Stimulated activated CD4-positive, alpha-beta T cell treated with anti-CD3 and anti-CD28 coated beads, Interleukin-2, amount 100 ng/mL, for 4 hours (primary cell): Measurements from ENCODE around the gene PRKAB2.
"Not testable (repeated sequence)": the region's sequence is repeated elsewhere in the genome, so short reads cannot be mapped to it uniquely, and the experiment has no call there.

Experiments
- DNase-seq: peaks from one replicate; pipeline ENCODE4 v3.0.0-alpha.2; 2020; ENCODE audit warnings: low read depth

The PRKAB2 gene

DNA sequence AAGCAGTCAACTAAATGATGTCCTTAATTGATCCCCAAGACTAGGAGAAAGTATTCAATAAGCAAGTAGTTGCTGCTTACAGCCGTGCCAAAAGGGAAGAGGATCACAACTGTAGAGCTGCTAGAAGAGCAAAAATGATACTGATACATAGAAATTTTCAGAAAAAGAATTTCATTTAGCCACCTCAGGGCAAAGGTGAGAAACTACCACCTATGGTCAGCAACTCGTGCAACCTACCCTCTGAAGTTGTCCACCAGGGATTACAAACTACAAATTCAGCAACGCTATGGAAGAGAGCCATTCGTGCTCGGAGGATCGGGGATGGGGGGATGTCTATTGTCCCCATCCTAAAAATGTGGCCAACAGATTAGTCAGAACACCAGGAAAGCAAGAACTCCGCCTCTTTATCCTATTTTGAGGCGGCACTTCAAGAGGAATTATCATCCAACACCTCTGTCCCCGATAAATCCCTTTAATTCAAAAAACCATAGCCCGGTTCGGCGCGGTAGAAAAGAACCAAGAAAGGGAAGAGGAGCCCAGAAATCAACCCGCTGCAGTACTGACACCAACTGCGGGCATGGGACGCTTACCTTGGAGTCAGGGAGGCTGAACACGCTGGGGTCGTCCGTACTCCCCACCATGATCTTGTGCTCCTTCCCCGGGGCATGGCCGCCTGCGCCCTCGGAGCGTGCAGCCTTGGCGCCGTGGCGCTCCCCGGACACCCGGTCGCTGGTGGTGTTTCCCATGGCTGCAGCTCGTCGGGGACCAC lies 687 bp downstream of the PRKAB2 start:
- DNase-seq = no peak

DNA sequence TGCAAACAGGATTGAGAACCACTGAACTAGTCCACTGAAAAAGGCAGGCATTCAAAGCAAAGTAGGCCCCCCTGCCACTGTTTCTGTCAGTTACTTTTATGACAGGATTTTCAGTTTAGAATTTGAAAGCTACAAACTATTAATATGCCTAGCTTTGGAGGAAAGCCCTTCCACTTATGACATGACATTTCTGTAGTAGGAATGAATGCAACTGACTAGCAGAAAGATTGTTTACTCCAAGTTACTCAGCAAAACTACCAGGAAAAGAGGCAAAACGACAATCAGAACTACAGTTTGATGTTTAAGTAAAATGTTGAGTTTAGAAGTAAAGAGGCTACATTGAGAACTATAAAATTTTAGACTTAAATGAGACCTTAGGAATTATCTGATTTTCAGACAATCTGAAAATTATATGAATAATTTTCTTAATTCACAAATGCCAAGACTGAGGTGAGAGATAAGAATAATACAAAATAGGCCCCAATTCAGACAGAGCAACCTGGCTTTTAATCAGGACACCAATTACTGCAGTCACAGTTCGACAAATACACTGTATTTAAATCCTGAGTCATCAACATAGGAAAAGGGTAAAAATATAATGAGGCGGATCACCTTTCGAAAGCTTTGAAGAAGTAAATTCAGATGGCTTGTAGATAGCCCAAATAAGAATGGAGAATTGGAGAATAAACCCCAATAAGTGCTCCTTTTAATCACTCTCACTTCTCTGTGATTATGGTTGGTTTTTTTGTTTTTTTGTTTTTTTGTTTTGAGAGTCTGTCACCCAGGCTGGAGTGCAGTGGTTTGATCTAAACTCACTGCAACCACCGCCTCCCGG lies 2.2 kb downstream of the PRKAB2 start:
- no peak for DNase-seq

DNA sequence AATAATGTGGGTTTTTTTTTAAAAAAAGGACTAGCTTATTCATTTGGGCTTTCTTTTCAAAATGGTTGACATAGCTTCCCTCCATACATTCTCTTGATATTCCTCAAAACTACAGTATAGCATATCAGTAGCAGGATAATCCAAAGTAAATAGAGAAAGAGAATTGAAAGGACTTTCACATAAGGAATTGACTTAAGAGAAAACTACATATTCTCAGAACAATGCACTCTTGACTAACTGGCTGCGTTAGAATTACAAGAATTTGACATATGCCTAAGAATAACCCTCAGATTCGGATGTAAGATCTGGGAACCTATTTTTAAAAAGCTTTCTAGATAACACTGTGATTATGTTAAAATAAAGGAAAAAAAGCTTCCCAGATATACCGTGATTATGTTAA lies 3.1 kb downstream of the PRKAB2 start:
- DNase-seq = no peak

DNA sequence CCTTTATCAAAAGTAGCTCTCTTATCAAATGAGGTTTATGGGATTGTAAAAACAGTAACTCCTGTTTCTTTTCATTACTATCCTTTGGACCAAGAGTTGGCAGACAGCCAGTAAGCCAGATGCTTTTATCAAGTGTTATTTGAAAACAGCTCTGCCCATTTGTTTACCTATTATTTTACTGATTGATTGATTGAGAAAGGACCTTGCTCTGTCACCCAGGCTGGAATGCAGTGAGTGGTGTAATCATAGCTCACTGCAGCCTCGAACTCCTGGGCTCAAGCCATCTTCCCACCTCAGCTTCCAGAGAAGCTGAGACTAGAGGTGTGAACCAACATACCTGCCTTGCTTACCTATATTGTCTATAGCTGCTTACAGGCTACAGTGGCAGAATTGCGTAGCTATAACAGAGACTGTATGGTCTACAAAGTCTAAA lies 3.6 kb downstream of the PRKAB2 start:
- DNase-seq = no peak

DNA sequence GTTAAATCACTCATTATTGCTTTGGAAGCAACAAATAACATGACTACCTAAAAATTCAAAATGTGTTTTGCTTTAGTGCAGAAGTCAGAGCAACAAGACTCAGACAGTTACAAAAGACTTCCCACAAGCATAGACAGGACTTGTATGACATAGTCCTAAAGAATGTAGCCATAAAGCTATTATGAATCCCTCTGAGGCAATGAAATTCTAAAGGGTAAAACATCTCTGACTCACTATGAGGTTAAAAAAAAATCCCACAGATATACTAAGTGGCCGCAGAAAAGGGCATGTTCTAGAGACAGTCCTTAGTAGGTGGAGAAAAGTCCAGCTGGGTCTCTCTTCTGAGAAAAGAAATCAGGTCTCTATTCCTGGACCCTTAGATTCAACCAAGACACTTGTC lies 4.9 kb downstream of the PRKAB2 start:
- no peak for DNase-seq

DNA sequence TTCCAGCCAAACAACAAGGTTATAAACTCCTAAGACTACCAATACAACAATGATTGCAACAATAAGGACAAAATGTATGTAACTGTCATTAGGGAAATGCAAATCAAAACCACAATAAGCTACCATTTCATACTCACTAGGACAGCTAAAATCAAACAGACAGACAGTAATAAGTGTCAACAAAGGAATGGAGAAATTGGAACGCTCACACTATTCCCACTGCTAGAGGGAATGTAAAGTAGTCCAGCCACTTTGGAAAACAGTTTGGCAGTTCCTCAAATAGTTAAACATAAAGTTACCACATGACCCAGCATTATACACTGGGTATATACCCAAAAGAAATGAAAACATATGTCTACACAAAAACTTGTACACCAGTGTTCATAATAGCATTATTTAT lies 9.3 kb downstream of the PRKAB2 start:
- DNase-seq = no peak

DNA sequence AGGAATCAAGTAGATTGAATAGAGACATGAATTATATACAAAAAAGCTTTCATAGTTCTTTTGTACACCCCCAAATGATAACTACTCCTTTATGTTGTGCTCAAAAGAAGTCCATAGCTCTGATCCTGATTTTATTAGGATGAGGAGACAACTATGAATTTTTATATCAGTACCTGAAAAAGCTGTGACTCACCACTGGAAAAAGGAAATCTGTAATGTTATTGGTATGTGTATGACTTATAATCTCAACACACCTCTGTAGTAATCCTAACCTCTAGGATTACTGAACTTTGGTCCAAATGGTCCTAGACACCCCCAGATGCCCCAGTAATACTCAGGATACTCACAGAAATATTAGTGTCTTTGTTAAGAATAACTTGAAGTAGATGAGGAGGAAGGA lies 10.2 kb downstream of the PRKAB2 start:
- no peak for DNase-seq

DNA sequence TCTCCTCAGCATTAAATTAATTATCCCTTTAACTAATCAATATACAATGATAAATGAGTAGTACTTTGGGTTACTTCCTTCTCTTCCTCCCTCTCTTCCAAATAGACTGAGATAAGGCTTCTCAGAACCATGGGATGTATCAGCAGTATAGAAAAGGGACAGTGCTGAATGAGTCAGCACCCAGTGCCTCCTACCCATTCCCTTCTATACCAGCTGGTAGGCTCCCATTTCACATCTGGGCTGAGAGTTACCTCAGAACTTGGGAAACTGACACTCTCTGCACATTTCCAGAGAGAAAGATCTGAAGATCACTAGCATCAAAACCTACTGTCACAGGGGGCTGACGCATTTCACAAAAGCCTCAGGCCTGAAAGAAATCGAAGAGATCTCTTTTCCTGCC lies 15.2 kb downstream of the PRKAB2 start:
- not testable (repeated sequence) for DNase-seq

DNA sequence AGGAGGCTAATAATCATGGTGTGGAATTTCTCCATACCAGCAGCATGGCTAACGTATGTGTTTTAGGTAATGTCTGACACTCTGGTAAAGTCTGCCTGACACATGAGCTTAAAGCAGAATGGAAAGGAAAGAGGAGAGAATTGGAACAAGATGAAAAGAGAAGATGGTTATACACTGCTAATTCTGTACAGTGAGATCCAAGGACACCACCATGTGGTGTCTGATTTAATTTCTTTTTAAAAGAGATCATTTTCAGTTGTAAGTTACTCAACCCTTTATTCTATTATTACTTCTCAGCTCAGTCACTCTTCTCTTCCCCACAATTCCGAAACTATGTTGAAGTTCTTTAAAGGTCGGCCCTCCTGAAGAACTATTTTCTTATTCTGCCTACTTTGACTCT lies 15.6 kb downstream of the PRKAB2 start:
- no peak for DNase-seq

DNA sequence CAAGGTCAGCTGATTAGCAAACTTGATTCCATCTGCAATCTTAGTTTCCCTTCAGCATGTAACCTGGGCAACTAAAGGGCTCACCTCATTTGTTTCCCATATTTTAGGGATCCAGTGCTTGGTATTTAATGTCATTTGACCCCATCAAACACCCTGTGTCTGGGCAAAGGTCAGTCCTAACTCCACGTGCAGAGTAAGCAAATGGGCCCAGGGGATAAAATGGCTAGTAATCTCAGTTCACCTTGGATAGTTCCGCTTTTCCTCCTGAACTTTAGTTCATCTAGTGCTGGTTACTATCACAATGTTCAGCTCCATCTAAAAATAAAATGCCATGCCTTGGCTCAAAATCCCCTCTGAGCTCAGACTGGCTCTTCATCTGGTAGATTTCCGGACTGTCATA lies 19.5 kb downstream of the PRKAB2 start:
- DNase-seq = no peak

DNA sequence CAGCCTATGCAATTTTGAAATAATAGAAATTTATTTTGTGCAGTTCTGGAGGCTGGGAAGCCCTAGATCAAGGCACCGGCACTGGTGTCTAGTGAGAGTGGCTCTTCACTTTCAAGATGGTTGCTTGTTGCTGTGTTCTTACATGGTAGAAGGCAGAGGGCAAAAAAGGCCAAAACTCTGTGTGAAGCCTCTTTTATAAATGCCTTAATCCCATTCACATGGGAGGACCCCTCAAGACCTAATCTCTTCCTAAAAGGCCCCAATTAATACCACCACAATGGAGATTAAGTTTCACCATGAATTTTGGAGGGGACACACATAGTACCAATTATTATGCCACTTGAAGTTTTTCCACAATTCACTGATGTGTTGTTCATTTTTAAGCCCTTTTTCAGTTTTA lies 21.0 kb downstream of the PRKAB2 start:
- no peak for DNase-seq

DNA sequence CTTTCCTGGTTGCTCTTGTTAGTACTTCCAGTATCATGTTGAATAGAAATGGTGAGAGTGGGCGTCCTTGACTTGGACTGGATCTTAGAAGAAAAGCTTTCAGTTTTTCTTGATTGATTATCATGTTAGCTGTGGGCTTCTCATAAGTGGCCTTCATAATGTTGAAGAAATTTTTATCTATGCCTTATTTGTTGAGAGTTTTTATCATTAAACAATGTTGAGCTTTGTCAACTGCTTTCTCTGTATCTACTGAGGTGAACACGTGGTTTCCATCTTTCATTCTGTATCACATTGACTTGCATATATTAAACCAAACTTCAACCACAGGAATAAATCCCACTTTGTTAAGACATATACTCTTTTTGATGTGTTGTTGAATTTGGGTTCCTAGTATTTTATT lies 29.4 kb downstream of the PRKAB2 start:
- no peak for DNase-seq

DNA sequence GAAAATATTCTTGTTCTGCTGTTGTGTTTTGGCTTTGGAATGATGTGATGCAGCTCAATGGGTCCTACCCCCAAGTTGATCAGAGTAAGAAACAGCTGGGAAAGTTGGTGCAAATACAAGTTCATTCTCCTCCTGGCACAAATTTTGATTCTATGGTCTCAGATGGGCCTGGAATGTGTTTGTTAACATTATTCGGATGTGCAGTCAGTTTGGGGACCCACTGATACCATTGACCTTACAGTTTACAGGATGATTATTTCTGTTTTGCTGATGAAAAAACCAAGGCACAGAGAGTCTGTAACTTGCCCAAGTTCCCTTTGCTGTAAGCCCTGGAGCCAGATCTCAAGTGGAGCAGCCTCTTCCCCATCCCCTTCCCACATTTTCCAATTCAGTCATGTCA lies 41.5 kb downstream of the PRKAB2 start:
- not testable (repeated sequence) for DNase-seq

DNA sequence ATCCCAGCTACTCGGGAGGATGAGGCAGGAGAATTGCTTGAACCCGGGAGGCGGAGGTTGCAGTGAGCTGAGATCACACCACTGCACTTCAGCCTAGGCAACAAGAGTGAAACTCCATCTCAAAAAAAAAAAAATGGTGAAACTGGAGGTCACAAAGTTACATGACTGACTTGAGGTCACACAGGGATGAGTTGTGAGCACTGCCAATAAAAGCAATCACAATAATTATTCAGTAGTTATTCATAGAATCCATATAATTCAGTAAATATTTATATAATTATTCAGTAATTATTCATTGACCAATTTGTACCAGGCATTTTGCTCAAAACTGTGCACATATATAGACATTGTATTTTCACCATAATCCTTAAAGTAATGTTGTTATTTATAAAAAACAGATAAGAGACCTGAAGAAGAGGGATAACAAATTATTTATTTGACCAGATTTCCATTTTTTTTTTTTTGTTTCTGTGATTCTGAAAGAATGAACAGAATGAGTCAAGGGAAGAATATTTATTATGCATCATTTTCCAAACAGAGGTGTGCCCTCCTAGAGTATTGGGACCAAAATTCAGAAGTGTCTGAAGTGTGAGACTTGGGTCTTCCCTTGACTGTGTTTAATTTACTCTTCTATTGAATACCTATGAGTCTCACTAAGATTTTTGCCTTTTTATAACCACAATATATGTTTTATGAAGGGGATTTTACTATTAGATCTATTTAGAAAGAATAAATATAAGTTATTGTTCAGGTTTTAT lies 43.0 kb downstream of the PRKAB2 start:
- DNase-seq = no peak

DNA sequence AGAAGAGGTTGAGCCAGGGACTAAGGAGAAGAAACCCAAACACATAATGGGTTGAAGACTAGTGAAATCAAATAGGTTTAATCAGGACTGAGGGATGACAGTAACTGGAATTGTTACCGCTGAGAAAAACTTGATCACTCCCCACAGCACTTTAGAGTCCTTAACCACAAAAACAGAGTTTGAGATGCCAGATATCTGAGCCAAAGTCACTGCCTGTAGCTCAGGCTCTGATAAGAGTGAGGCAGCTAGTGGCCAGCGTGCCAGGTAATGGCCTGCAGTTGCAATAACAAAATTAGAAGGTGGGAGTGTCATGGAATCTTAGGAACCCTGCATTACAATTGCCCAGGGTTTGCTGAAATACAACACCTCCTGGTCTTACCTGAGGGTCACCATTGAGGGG lies 48.0 kb downstream of the PRKAB2 start:
- no peak for DNase-seq

DNA sequence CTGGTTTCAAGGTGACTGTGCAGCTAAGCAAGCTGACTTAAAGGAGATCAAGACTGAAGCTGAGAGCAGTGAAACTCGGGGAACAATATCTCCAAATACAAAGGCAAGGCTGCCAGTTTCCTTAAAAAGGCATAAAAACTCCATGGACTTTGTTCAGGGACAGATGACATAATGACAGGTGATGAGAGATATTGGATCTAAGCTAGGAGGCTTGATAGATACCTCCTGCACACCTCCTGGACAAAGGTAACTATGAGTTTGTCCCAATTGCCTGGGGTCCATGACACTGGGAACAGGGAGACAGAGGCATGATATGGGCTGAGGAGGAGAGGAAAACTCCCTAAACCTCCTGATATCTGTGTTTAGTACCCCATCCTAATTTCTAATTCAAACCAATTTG lies 55.2 kb downstream of the PRKAB2 start:
- no peak for DNase-seq

DNA sequence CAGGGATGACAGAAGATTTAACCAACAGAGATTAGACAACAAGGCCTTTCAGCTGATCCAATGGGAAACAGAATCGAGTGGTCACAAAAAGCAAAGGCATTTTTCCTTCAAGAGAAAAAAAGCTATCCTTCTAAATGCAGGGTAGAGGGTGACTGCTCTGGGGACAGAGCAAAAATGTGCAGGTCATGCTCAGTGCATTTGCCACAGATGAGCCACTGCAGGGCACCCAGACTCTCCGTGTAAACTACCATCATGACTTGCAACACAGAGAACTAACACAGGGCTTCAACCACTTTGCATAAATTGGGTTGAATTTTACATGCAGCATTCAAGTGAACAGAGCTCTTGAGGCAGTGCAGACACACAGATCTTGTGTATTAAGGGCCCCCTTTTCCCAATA lies 56.8 kb downstream of the PRKAB2 start:
- DNase-seq = no peak

DNA sequence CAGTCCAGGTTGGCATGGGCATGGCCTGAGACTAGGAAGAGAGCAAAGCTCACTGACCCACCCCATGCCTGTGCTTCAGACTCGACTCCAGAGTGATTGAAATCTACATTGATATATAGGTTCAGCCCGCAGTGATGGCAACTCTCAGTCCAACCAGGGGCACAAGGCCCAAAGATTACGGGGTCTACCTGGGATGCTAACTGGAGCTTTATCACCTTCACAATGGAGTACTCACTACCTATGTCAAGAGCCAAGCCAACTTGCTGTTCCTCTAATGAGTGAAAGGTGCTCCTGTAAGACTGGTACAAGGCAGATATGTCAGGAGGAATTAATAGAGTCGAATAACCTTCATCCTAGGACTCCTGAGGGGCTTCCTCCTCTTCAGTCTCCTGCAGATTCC lies 57.2 kb downstream of the PRKAB2 start:
- DNase-seq = not testable (repeated sequence)

DNA sequence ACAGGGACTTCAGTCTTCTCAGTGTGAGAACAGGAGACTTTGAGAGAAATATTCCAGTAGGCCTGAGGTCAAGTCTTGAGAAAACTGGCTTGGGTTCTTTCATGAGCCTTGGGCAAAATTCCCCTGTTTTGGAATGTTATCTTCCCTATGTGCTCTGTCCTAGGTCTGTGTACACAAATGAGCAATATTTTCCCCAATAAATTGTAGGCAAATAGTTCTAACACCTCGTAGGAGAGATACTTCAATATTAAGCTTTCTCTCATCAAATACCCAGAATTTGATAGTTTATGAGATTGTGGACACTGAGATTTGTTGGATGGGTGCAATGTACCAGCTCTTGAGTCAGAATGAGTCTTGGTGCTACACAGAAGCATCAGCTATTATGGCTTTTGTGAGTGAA lies 57.9 kb downstream of the PRKAB2 start:
- DNase-seq = not testable (repeated sequence)

DNA sequence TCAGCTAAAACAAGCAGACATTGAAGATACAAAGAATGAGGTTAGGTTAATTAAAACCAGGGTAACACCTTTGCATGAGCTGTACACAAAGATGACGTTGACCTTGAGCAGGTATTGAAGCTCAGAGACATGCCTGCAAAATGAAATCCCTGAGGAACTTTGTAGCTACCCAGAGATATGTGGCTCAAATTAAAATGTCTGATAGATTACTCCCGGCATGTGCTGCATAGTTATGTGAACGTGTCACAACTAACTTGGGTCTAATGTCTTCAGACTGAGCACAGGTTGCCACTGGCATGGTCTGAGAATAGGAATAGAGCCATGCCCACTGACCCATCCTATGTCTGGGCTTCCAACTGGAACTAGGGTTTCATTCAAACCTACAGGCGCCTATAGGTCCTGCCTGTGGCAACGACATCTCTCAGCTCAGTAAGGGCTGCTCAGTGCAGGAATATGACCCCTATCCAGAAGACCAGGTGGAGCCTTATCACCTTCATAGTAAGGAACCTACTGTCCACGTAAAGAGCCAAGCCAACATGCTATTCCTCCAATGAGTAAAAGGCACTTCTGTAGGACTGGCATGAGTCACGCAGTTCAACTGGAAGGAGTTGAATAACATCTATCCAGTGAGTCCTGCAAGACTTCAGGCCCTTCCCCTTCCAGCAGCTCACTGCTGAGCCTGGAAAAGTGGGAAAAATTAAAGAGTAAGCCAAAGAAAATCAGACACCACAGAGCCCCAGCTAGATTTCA lies 60.7 kb downstream of the PRKAB2 start:
- DNase-seq = no peak

DNA sequence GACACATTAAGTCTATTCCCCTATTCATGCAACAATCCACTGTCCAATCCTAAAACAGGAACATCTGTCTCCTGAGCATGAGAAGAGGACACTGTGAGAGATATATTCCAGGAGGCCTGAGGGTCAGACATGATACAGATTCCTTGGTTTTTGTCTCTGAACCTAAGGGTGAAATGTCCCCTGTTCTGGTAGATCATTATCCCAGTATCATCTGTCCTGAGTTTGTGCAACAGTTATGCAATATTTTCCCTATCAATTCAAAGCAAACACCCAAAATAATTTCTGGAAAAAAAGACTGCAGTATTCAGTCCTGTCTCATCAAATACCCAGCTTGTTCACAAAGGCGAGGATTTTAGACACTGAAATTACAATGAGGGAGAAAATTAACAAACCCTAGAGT lies 61.4 kb downstream of the PRKAB2 start:
- no peak for DNase-seq

DNA sequence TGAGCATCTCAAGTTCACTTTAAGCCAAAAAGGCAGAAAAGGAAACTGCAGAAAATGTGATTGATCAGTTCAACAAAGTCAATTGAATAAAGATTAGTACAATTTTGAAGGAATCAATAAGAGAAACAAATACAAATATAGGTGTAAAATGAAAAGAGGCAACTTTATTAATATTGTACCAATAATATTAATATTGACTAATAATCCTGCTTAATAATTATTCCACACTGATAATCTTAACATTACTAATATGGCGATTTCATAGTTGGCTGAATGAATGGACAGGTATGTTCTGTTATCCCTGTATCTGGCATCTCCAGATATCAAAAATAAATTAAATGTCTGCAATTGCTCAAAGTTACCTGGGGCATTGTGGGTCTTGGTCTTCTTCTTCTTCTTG lies 61.8 kb downstream of the PRKAB2 start:
- no peak for DNase-seq
